Measurements from ENCODE around the gene MIER3. TPM values are rescaled to one million over a fixed set of nuclear protein-coding genes. Genes with fewer than 3 reads are reported as not detected.
A peak's percentile ranks its signal among the peaks of the same experiment; 100 is the strongest.

Gene MIER3
- total RNA-seq, 1 donor from 2014 or later: 22.6 TPM

- Mint-ChIP-seq H3K9me3 (ENCODE audit: unreplicated experiment) (no peaks in the 10 kb centered on the region), H3K36me3 (ENCODE audit: unreplicated experiment) (no peaks in the 10 kb centered on the region), H3K27me3 (ENCODE audit: unreplicated experiment) (no peaks in the 10 kb centered on the region), H3K4me3 (ENCODE audit: unreplicated experiment) (peak overlapping the region; percentile 85), H3K4me1 (ENCODE audit: unreplicated experiment) (peaks cover 14% of the 10 kb centered on the region), H3K27ac (ENCODE audit: unreplicated experiment) (peak overlapping the region; percentile 97)
- DNase-seq (ENCODE audit: extremely low spot score, unreplicated experiment): no peak
- no peak for TF ChIP-seq CTCF (IDR thresholded peaks at IDR 0.05)
Measured at GRCh38 chr5:56908942-56909293, 43.0 kb downstream of the MIER3 start.

- Mint-ChIP-seq H3K4me1 (ENCODE audit: unreplicated experiment) (no peaks in the 10 kb centered on the region), H3K27me3 (ENCODE audit: unreplicated experiment) (no peaks in the 10 kb centered on the region), H3K27ac (ENCODE audit: unreplicated experiment) (no peak overlapping the region), H3K36me3 (ENCODE audit: unreplicated experiment) (peaks cover 12% of the 10 kb centered on the region), H3K4me3 (ENCODE audit: unreplicated experiment) (no peak overlapping the region), H3K9me3 (ENCODE audit: unreplicated experiment) (no peaks in the 10 kb centered on the region)
- DNase-seq (ENCODE audit: extremely low spot score, unreplicated experiment): no peak
- TF ChIP-seq CTCF (IDR thresholded peaks at IDR 0.05): peak; percentile 79
Measured at GRCh38 chr5:56900858-56901578, 50.9 kb downstream of the MIER3 start.

GRCh38 chr5:56900395-56900794, 51.5 kb downstream of the MIER3 start:
- Mint-ChIP-seq H3K4me1 (ENCODE audit: unreplicated experiment) (no peaks in the 10 kb centered on the region), H3K27me3 (ENCODE audit: unreplicated experiment) (no peaks in the 10 kb centered on the region), H3K27ac (ENCODE audit: unreplicated experiment) (no peak overlapping the region), H3K4me3 (ENCODE audit: unreplicated experiment) (no peak overlapping the region), H3K9me3 (ENCODE audit: unreplicated experiment) (no peaks in the 10 kb centered on the region), H3K36me3 (ENCODE audit: unreplicated experiment) (peaks cover 15% of the 10 kb centered on the region)
- no peak for TF ChIP-seq CTCF (IDR thresholded peaks at IDR 0.05)
- DNase-seq (ENCODE audit: extremely low spot score, unreplicated experiment): no peak

GRCh38 chr5:56898213-56898612, 53.7 kb downstream of the MIER3 start:
- Mint-ChIP-seq H3K9me3 (ENCODE audit: unreplicated experiment) (no peaks in the 10 kb centered on the region), H3K36me3 (ENCODE audit: unreplicated experiment) (peaks cover 33% of the 10 kb centered on the region), H3K27me3 (ENCODE audit: unreplicated experiment) (no peaks in the 10 kb centered on the region), H3K4me3 (ENCODE audit: unreplicated experiment) (no peak overlapping the region), H3K27ac (ENCODE audit: unreplicated experiment) (no peak overlapping the region), H3K4me1 (ENCODE audit: unreplicated experiment) (no peaks in the 10 kb centered on the region)
- no peak for DNase-seq (ENCODE audit: extremely low spot score, unreplicated experiment)
- no peak for TF ChIP-seq CTCF (IDR thresholded peaks at IDR 0.05)

- DNase-seq (ENCODE audit: extremely low spot score, unreplicated experiment): no peak
- H3K36me3 Mint-ChIP-seq (ENCODE audit: unreplicated experiment): peaks cover 40% of the 10 kb centered on the region
- no peaks in the 10 kb centered on the region for H3K27me3 Mint-ChIP-seq (ENCODE audit: unreplicated experiment)
- no peaks in the 10 kb centered on the region for H3K9me3 Mint-ChIP-seq (ENCODE audit: unreplicated experiment)
- H3K4me3 Mint-ChIP-seq (ENCODE audit: unreplicated experiment): no peak overlapping the region
- no peak overlapping the region for H3K27ac Mint-ChIP-seq (ENCODE audit: unreplicated experiment)
- no peak for TF ChIP-seq CTCF (IDR thresholded peaks at IDR 0.05)
- H3K4me1 Mint-ChIP-seq (ENCODE audit: unreplicated experiment): no peaks in the 10 kb centered on the region
Measured at GRCh38 chr5:56896763-56897162, 55.2 kb downstream of the MIER3 start.
